Neural progenitor cell (in vitro differentiated cells): ENCODE data around the gene GAB2. TPM values are rescaled to one million over a fixed set of nuclear protein-coding genes. Genes with fewer than 3 reads are reported as not detected.

Experiments used
- DNase-seq: peaks from one replicate; pipeline ENCODE4 v3.0.0-alpha.2; 2016; ENCODE audit warnings: low spot score
- H2AFZ ChIP-seq: fragments of 200-600 bp; sonication (generic); replicated peaks from 2 replicates; pipeline ENCODE4 v1.6.1; 2016; ENCODE audit warnings: antibody characterized with exemption
- H3F3A ChIP-seq: fragments of 200-600 bp; sonication (generic); 2 replicates; pipeline ENCODE4 v1.6.1; 2016; ENCODE audit warnings: antibody characterized with exemption, low read depth
- H3K27ac ChIP-seq: fragments of 200-600 bp; sonication (generic); 2 replicates; pipeline ENCODE4 v1.5.1; 2016; ENCODE audit warnings: mild to moderate bottlenecking
- H3K27me3 ChIP-seq: fragments of 200-600 bp; sonication (generic); 2 replicates; pipeline ENCODE4 v1.6.1; 2016; ENCODE audit warnings: mild to moderate bottlenecking, moderate library complexity
- H3K36me3 ChIP-seq: fragments of 200-600 bp; sonication (generic); 2 replicates; pipeline ENCODE4 v1.5.1; 2016
- H3K4me1 ChIP-seq: fragments of 200-600 bp; sonication (generic); 2 replicates; pipeline ENCODE4 v1.6.1; 2016; ENCODE audit warnings: mixed run types
- H3K4me2 ChIP-seq: fragments of 200-600 bp; sonication (generic); 2 replicates; pipeline ENCODE4 v1.6.1; 2016
- H3K4me3 ChIP-seq: fragments of 200-600 bp; sonication (generic); 2 replicates; pipeline ENCODE4 v1.5.1; 2016
- H3K79me2 ChIP-seq: fragments of 200-600 bp; sonication (generic); 2 replicates; pipeline ENCODE4 v1.6.1; 2016; ENCODE audit warnings: low read depth
- H3K9ac ChIP-seq: fragments of 200-600 bp; sonication (generic); 2 replicates; pipeline ENCODE4 v1.6.1; 2016
- H3K9me3 ChIP-seq: fragments of 200-600 bp; sonication (generic); 2 replicates; pipeline ENCODE4 v1.5.1; 2016; ENCODE audit warnings: low read depth
- H4K20me1 ChIP-seq: fragments of 200-600 bp; sonication (generic); 2 replicates; pipeline ENCODE4 v1.6.1; 2016; ENCODE audit warnings: low read depth
- H3K27ac Mint-ChIP-seq: 3 replicates; pipeline ENCODE4 v1.8.0; 2021; ENCODE audit warnings: mixed read lengths
- H3K27me3 Mint-ChIP-seq: 2 replicates; pipeline ENCODE4 v1.8.0; 2022; ENCODE audit warnings: low read depth, mild to moderate bottlenecking, inconsistent platforms, moderate library complexity, mixed read lengths; ENCODE audit not compliant: insufficient read depth
- H3K36me3 Mint-ChIP-seq: 3 replicates; pipeline ENCODE4 v1.8.0; 2021; ENCODE audit warnings: mixed read lengths
- H3K4me1 Mint-ChIP-seq: 3 replicates; pipeline ENCODE4 v1.8.0; 2021; ENCODE audit warnings: mixed read lengths
- H3K4me3 Mint-ChIP-seq: 3 replicates; pipeline ENCODE4 v1.8.0; 2021; ENCODE audit warnings: mild to moderate bottlenecking, moderate library complexity, mixed read lengths
- H3K9me3 Mint-ChIP-seq: 3 replicates; pipeline ENCODE4 v1.8.0; 2020; ENCODE audit warnings: mixed read lengths
- CTCF ChIP-seq: fragments of 200-600 bp; sonication (generic); IDR thresholded peaks from 2 replicates; pipeline ENCODE4 v1.5.1; 2017; ENCODE audit warnings: antibody characterized with exemption, mild to moderate bottlenecking
- EZH2 ChIP-seq: fragments of 200-600 bp; sonication (generic); IDR thresholded peaks from 2 replicates; pipeline ENCODE4 v1.6.1; 2017; ENCODE audit warnings: antibody characterized with exemption, mild to moderate bottlenecking, moderate library complexity
- EZH2phosphoT487 ChIP-seq: fragments of 200-600 bp; sonication (generic); IDR thresholded peaks from 2 replicates; pipeline ENCODE4 v1.6.1; 2017; ENCODE audit warnings: antibody characterized with exemption
- total RNA-seq: library from RNA; depleted of rRNA; stranded (reverse); fragments of >200 nt; gene quantifications from 2 replicates; pipeline ENCODE4 v1.2.3, GENCODE V29; 2015; ENCODE audit warnings: low replicate concordance

The GAB2 gene
- total RNA-seq, 1 donor from 2014 or later: 11.1 TPM

DNA sequence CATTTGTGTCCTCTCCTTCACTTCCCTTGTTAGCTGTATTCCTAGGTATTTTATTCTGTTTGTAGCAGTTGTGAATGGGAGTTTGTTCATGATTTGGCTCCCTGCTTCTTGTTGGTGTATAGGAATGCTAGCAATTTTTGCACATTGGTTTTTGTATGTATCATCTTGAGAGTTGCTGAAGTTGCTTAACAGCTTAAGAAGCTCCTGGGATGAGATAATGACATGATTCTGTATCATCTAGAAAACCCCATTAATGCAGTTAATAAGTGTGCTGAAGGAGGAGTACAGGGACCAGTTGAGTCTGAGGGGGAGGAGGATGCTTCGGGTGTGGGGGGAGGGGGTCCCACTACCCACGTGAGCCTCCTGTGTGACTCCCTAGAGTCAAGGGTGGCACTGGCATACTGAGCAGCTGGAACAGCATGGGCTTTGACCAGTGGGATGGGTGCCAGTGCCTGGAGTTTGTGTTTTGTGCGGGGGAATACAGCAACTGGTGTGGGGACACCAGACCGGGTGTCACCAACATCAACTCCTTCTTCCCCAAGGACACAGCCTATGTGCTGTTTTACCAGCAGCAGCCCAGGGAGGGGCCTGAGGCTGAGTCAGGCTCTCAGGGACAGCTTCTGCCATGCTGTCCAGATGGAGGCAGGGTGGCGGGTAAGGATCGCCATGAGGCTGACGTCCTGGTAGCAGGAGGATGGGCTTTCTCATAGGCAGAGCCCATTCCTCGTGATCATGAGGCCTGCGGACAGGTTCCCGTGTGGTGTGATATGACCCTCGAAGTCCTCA lies 204.8 kb downstream of the GAB2 start:
- Histone ChIP-seq H4K20me1 (no peaks in the 10 kb centered on the region), H3K79me2 (no peaks in the 10 kb centered on the region), H3K4me3 (no peak overlapping the region), H3K36me3 (no peaks in the 10 kb centered on the region), H2AFZ (no peak overlapping the region), H3K4me1 (no peaks in the 10 kb centered on the region), H3K9ac (no peak overlapping the region), H3K27ac (no peak overlapping the region), H3K27me3 (no peaks in the 10 kb centered on the region), H3K4me2 (no peak overlapping the region), H3K9me3 (no peaks in the 10 kb centered on the region), H3F3A (no peaks in the 10 kb centered on the region)
- Mint-ChIP-seq H3K4me3 (no peak overlapping the region), H3K27ac (no peak overlapping the region), H3K27me3 (peaks cover 9% of the 10 kb centered on the region), H3K9me3 (peaks cover 2% of the 10 kb centered on the region), H3K36me3 (peaks cover 38% of the 10 kb centered on the region), H3K4me1 (no peaks in the 10 kb centered on the region)
- TF ChIP-seq EZH2phosphoT487 (no peak), EZH2 (no peak), CTCF (no peak)
- no peak for DNase-seq

DNA sequence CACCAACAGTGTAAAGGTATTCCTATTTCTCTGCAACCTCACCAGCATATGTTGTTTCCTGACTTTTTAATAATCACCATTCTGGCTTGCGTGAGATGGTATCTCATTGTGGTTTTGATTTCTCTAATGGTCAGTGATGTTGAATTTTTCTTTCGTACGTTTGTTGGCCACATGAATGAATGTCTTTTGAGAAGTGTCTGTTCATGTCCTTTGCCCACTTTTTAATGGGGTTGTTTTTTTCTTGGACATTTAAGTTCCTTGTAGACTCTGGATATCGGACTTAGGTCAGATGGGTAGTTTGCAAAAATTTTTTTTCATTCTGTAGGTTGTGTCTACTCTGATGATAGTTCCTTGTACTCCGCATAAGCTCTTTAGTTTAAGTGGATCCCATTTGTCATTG lies 206.1 kb downstream of the GAB2 start:
- no peaks in the 10 kb centered on the region for H3K79me2 ChIP-seq
- H3K4me3 ChIP-seq: no peak overlapping the region
- no peak overlapping the region for H3K4me2 ChIP-seq
- no peaks in the 10 kb centered on the region for H3K36me3 ChIP-seq
- DNase-seq: no peak
- H3K9me3 Mint-ChIP-seq: peaks cover 2% of the 10 kb centered on the region
- H3K9ac ChIP-seq: no peak overlapping the region
- H3K36me3 Mint-ChIP-seq: peaks cover 33% of the 10 kb centered on the region
- no peak overlapping the region for H3K27ac Mint-ChIP-seq
- H2AFZ ChIP-seq: no peak overlapping the region
- no peaks in the 10 kb centered on the region for H3K27me3 ChIP-seq
- H3K4me1 ChIP-seq: no peaks in the 10 kb centered on the region
- peaks cover 5% of the 10 kb centered on the region for H3K27me3 Mint-ChIP-seq
- TF ChIP-seq EZH2phosphoT487 (no peak), EZH2 (no peak), CTCF (no peak)
- H3F3A ChIP-seq: no peaks in the 10 kb centered on the region
- H3K27ac ChIP-seq: no peak overlapping the region
- no peak overlapping the region for H3K4me3 Mint-ChIP-seq
- no peaks in the 10 kb centered on the region for H3K9me3 ChIP-seq
- no peaks in the 10 kb centered on the region for H3K4me1 Mint-ChIP-seq
- H4K20me1 ChIP-seq: no peaks in the 10 kb centered on the region

DNA sequence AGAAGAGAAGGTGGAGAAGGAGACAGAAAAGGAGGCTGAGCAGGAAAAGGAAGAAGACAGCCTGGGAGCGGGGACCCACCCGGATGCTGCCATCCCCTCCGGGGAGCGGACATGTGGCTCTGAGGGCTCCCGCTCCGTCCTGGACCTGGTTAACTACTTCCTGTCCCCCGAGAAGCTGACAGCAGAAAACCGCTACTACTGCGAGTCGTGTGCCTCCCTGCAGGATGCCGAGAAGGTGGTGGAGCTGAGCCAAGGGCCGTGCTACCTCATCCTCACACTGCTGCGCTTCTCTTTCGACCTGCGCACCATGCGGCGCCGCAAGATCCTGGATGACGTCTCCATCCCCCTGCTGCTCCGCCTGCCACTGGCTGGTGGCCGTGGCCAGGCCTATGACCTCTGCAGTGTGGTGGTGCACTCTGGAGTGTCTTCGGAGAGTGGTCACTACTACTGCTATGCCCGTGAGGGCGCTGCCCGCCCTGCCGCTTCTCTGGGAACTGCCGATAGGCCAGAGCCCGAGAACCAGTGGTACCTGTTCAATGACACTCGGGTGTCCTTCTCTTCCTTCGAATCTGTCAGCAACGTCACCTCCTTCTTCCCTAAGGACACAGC lies 207.5 kb downstream of the GAB2 start:
- Histone ChIP-seq H3K4me3 (no peak overlapping the region), H3K9ac (no peak overlapping the region), H3K4me1 (no peaks in the 10 kb centered on the region), H3F3A (no peaks in the 10 kb centered on the region), H4K20me1 (no peaks in the 10 kb centered on the region), H3K27me3 (no peaks in the 10 kb centered on the region), H3K4me2 (no peak overlapping the region), H3K79me2 (no peaks in the 10 kb centered on the region), H2AFZ (no peak overlapping the region), H3K9me3 (no peaks in the 10 kb centered on the region), H3K27ac (no peak overlapping the region), H3K36me3 (no peaks in the 10 kb centered on the region)
- Mint-ChIP-seq H3K36me3 (peaks cover 26% of the 10 kb centered on the region), H3K27me3 (peaks cover 5% of the 10 kb centered on the region), H3K9me3 (peaks cover 2% of the 10 kb centered on the region), H3K27ac (no peak overlapping the region), H3K4me1 (no peaks in the 10 kb centered on the region), H3K4me3 (no peak overlapping the region)
- TF ChIP-seq EZH2: no peak
- TF ChIP-seq EZH2phosphoT487: no peak
- TF ChIP-seq CTCF: no peak
- DNase-seq: no peak
